ENCODE measurements around the gene FAM8A1.
"Not testable (repeated sequence)": the region's sequence is repeated elsewhere in the genome, so short reads cannot be mapped to it uniquely, and the experiment has no call there.

Gene FAM8A1, protein sequence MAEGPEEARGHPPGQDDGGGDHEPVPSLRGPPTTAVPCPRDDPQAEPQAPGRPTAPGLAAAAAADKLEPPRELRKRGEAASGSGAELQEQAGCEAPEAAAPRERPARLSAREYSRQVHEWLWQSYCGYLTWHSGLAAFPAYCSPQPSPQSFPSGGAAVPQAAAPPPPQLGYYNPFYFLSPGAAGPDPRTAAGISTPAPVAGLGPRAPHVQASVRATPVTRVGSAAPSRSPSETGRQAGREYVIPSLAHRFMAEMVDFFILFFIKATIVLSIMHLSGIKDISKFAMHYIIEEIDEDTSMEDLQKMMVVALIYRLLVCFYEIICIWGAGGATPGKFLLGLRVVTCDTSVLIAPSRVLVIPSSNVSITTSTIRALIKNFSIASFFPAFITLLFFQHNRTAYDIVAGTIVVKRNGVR

DNA sequence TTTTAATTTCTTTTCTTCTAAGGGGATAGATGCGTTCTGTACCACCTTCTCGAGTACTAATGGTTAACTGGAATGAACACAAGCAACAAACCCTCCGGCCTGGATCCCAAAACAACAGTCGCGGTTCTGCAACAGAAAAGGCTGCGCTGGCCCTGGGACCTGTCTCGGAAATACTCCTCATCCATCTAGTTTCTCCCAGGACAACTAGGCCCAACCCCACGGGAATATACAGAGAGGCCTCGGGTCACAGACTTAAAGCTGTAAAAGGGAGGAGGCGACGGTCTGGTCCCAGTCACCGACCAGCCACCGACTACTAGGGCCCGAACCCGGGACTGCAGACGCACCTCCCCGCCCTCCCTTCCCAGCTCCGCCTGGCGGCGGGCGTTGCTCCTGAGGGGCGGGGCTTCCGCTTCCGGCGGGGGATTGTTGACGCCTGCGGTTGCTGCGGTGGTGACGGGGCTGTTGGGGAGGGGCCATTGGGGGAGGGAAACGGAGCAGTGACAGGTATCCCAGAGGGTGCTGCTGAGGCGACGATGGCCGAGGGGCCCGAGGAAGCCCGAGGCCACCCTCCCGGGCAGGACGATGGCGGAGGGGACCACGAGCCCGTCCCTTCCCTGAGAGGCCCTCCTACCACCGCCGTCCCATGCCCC is at the start of gene FAM8A1:
TSS of gene FAM8A1 (plus strand) at position 426 of the 650 bp plus-strand sequence. CDS start at position 534, 108 bp downstream.
- peak; percentile 83 for DNase-seq

DNA sequence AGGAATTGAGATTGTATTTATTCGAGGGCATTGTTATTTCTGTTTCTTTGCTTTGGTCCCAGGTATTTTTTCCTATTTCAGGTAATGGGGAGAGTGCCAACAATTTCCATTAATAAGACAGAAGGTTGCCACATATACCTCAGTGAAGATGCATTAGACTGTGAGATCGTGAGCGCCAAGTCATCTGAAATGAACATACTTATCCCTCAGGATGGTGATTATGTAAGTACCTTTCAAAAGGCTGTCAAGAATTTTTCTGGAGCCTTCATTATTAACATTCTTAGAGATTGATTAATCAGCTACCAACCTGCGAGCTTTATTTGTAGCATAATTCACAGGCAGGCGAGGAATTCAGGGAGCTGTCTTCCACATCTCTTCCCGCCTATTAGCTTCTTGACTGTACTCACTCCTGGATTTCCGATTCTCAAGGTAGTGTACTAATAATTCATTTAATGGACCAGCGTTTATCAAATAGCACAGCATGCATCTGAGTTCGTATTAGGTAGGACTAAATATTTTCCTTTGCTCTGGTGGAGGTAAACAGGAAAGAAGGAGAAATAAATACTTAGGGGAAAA is 48.6 kb upstream of the FAM8A1 start:
- DNase-seq, result no peak

DNA sequence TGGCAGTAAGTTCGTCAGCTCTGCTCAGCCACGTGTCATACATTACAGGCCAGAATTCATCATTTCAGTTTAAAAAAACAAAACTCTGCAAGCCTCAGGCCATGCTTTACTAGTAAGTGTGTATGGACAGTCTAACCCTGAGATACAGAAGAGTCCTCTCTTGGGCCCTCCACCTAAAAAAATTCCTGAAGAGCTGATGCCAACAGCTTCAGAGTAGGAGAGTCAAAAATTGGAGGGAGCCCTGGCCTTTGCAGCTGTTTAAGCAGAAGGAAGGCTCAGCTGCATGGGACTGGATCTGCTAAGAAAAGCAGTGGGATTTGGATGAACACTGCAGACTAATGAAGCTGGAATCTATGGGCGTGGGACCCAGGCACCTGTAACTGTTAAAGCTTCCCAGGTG is 47.2 kb upstream of the FAM8A1 start:
- no peak for DNase-seq

DNA sequence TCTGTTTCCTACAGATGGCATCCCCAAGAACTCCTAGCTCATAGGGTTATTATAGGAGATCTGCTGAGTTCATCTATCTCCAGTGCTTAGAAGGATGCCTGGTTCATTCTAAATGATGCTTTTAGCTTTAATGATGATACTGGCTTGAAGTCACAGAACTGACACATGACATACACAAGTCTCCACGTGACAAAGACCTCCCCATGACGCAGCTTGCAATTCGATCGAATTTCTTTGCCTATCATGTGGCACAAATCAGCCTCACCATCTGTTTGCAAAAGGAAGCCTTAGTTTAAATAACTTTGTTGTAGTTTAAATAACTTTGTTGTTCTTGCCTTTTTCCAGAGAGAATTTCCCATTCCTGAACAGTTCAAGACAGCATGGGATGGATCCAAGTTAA is 44.1 kb upstream of the FAM8A1 start:
- no peak for DNase-seq

DNA sequence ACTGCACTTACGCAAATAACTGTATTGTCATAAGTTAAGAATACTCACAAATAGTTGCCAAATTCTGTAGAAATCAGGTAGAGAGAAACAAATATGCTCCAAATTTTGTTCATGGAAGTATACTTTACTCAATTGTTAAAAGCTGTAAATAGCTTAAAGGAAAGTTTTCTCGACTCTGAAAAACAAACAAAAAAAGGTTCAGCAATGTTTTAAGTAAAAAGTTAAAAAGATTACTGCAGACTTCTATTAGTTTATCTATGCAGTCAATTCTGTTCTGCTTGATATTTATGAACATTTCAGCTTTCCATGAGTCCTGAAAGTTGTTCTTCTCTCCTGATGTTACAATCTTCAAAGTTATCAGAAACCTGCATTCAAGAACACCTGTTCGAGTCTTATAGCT is 37.5 kb upstream of the FAM8A1 start:
- DNase-seq, result no peak

DNA sequence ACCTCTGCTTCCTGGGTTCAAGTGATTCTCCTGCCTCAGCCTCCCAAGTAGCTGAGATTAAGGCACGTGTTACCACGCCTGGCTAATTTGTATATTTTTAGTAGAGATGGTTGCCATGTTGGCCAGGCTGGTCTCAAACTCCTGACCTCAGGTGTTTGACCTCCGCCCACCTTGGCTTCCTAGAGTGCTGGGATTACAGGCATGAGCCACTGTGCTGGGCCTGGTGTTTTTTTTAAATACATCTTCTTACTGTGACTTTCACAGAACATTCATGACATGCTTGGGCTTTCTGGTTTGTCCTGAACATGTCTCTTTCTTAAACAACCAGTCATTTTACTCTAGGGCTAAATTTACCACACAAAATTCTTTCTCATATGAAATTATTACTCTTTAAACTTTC is 34.7 kb upstream of the FAM8A1 start:
- DNase-seq, result no peak

DNA sequence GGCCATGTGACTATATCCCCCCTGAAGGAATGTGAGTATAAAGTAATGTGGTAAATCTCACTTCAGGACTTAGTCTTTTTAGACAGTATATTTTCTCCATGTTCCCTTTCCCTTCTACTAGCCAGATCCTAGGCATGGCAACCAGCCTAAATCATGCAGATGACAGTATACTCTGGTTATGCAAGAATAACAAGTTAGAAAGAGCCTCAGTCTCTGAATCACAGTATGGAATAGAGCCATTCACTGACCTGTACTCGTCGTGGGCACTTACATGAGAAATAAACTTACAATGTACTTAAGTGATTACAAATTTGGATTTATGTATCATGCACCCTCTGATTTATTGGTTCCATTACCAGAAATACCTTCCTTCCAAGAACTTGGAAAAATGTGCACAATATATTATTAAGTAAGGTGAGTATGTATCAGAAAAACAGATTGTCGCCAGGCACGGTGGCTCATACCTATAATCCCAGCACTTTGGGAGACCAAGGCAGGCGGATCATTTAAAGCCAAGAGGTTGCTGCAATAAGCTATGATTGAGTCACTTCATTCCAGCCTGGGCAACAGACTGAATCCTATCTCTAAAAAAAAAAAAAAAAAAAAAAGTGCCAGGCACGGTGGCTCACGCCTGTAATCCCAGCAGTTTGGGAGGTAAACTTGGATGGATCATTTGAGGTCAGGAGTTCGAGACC is 25.1 kb upstream of the FAM8A1 start:
- no peak for DNase-seq

DNA sequence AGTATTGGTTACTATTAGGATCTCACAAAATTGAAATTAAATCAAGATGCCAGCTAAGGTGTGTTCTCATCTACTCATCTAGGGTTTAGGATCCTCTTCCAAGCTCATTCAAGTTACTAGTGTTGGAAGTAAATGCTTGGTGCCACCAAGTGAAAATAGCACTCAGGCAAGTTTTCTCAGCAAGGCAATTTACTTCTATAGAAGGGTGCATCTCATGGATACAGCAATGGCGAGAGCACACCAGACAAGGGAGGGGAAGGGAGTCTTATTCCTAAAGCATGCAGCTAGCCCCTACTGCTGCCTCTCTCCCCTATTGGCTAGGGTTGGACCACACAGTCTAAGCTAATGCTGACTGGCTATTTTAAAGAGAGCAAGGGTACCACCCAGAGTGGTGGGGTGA is 23.0 kb upstream of the FAM8A1 start:
- no peak for DNase-seq

DNA sequence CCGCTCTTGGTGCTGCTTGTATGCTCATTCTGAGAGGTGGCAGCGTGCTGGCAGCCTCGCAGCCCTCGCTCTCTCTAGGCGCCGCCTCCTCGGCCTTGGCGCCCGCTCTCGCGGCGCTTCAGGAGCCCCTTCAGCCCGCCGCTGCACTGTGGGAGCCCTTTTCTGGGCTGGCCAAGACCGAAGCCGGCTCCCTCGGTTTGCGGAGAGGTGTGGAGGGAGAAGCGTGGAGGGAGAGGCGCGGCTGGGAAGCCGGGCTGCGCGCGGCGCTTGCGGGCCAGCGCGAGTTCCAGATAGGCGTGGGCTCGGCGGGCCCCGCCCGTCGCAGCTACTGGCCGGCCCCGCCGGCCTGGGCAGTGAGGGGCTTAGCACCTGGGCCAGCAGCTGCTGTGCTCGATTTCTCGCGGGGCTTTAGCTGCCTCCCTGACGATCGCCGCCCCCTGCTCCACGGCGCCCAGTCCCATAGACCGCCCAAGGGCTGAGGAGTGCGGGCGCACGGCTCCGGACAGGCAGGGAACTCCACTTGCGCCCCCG is 19.5 kb upstream of the FAM8A1 start:
- DNase-seq, result no peak

DNA sequence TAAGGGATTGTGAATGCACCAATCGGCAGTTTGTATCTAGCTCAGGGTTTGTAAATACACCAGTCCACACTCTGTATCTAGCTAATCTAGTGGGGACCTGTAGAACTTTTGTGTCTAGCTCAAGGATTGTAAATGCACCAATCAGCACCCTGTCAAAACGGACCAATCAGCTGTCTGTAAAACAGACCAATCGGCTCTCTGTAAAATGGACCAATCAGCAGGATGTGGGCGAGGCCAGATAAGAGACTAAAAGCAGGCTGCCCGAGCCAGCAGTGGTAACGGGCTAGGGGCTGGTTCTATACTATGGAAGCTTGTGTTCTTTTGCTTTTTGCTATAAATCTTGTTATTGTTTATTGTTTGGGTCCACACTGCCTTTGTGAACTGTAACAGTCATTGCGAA is 18.8 kb upstream of the FAM8A1 start:
- DNase-seq, result not testable (repeated sequence)

DNA sequence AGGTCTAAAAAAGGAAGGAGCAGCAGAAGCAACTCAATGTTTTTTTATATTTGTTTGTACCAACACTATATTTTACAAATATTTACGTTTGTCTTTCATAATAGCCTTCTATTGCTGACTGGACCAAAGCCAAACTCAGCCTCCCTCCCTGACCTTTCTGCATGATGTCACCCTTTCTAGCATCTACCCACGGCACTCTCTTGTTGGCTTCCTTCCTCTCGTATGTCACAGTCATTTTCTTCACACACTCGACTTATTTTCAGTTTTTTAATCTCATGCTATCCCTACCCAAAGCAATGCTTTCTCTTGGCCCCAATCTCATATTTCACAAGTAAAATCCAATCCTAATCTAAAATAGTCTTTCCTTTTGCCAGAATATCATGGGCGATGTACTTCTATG is 16.3 kb upstream of the FAM8A1 start:
- DNase-seq, result no peak

DNA sequence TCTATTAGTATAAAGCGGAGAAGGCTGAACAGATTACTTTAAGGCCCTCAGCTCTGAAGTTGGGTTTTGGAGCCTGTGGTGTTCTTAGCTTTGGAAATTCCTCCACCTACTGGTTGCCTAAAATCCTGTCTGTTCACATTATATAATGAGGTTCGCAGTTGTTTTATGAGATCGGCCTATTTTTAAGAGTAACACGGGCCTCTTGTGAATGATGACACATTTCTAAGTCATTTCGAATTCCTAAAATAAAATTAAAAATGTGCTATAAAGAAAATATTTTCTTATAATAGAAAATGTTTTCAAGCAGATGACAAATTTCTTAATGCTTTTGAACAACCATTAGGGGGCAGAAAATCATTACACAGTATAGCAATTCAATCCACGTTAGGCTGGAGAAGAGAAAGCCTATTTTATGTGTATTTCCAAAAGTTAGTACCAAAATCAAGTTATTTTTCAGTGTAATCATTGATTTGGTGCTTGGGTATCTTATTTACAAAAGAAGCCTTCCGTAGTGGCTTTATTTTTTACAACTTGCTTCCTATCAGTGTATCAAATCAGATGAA is 15.8 kb upstream of the FAM8A1 start:
- peak; percentile 52 for DNase-seq

DNA sequence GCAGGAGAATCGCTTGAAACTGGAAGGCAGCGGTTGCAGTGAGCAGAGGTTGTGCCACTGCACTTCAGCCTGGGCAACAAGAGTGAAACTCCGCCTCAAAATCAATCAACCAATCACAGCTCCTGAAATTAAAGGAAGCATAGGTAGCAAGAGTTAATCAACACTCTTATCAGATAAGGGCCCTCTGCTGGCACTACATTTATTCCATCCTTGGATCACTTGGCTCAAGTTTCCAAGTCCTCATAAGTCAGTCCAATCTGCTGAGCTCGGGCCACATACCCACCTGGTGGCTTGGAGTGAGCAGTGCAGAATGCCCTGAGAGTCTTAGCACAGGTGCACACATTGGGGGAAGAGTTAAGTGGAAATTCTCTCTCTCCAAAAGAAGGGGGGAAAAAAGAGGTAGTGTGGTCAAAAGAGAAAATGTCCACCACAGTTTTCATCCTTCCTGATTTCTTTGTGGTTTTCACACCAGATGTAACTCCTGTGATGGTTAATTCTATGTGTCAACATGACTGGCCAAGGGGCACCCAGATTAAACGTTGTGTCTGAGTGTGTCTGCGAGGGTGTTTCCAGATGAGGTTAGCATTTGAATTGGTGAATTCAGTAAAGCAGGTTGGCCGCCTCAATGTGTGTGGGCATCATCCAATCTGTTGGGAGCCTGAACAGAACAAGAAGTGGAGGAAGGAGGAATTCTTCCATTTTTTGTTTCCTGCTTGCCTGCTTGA is 14.2 kb upstream of the FAM8A1 start:
- DNase-seq, result no peak

DNA sequence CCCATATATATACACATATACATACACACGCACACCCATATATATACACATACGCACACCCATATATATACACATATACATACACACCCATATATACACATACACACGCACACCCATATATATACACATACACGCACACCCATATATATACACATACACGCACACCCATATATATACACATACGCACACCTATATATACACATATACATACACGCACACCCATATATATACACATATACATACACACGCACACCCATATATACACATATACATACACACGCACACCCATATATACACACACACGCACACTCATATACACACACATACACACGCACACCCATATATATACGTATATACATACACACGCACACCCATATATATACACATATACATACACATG is 13.5 kb upstream of the FAM8A1 start:
- DNase-seq, result not testable (repeated sequence)

DNA sequence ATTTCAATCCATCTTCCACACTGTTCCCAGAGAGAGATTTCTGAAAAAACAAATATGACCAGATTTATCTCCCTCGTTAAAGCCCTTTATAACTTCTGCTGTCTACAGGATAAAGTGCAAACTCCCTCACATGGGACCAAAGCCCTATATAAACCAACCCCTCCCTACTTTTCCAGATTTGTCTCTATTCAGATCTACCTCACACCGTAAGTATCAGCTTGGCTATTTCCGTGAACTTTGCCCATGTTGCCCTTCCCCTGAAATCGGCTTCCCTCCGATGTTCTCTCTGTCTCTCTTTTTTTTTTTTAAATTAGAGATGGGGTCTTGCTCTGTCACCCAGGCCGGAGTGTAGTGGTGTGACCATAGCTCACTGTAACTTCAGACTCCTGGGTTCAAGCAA is 12.1 kb upstream of the FAM8A1 start:
- DNase-seq, result no peak

DNA sequence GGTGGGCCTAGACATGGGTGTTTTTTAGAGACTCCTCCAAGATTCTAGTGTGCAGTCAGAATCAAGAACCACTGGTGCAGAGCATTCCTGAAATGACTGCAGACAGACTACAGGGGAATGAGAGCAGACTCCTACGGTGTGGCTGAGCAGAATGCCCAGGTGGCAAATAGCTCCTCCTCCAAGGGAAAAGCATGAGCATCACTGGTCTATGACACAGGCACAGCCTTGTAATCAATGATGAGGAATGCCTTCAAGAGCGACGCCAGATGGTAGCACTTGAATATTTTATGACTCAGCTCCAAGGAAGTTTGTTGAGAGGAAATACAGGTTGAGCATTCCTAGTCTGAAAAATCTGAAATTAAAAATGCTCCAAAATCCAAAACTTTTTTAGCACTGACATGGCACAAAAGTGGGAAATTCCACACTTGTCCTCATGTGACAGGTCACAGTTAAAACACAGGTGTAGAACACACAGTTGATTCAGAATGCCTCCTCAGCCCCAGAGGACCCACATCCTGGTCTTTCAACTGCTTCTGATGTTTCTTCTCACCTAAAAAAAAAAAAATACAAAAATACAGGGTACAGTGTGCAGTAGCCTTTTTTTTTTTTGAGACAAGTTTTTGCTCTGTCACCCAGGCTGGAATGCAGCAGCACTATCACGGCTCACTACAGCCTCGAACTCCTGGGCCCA is 10.6 kb upstream of the FAM8A1 start:
- no peak for DNase-seq

DNA sequence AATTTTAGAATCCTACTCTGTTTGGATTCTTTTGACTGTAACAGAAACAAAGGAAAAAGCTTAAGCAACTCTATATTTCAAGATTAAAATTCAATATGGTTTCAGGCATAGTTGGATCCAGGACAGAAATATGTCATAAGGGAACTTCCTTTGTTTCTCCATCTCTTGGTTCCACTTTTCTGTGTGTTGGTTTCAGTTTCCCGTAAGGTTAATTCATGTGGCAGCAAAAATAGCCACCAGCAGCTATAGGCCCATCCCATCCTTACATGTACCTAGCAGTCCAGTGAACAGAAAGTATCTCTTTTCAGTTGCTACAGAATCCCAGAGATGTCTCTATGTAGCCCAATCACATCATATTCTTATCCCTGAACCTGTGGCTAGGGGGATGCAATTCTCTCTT is 8.8 kb upstream of the FAM8A1 start:
- no peak for DNase-seq

DNA sequence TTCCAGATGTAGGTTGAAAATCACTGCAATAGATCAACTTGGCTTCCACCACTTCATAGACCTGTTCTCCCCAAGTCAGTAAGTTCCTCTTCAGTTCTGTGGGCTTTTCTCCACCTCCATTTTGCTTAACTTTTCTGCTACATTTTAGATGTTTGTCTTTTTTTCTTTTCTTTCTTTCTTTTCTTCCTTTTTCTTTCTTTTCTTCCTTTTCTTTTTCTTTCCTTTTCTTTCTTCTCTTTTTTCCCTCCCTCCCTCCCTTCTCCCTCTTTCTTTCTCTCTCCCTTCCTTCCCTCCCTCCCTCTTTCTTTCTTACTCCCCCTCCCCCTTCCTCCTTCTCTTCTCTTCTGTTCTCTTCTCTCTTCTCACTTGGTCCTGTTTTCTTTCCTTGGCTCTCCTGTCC is 6.9 kb upstream of the FAM8A1 start:
- no peak for DNase-seq

DNA sequence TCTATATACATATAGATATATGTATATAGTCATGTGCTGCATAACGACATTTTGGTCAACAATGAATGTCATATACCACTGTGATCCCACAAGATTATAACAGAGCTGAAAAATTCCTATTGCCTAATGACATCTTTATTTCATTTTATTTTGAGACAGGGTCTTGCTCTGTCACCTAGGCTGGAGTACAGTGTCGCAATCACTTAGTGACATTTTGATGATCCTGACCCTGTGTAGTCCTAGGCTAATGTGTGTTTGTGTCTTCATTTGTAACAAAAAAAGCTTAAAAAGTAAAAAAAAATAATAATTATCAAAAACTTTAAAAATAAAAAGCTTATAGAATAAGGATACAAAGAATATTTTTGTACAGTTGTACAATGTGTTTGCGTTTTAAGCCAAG is 4.0 kb upstream of the FAM8A1 start:
- DNase-seq, result no peak

DNA sequence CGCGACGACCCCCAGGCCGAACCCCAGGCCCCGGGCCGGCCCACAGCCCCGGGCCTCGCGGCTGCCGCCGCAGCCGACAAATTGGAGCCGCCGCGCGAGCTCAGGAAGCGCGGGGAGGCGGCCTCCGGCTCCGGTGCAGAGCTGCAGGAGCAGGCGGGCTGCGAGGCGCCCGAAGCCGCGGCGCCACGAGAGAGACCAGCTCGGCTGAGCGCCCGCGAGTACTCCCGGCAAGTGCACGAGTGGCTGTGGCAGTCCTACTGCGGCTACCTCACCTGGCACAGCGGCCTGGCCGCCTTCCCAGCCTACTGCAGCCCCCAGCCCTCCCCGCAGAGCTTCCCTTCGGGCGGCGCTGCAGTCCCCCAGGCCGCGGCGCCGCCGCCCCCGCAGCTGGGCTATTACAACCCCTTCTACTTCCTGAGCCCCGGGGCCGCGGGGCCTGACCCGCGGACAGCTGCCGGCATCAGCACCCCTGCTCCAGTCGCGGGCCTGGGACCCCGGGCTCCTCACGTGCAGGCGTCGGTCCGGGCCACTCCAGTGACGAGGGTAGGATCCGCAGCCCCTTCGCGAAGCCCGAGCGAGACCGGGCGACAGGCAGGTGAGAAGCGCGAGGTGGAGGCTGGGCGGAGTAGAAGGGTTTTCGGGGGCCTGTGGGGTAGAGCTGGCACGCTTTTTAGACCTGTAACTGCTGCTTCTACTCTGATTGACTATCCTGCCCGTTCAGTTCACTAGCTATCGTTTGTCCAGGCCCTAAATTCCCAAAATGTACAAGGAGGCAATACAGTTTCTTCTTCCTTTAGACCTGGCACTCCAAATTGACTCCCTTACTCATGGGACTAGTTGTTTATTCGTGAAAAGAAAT is 654 bp downstream of the FAM8A1 start:
- DNase-seq, result no peak

DNA sequence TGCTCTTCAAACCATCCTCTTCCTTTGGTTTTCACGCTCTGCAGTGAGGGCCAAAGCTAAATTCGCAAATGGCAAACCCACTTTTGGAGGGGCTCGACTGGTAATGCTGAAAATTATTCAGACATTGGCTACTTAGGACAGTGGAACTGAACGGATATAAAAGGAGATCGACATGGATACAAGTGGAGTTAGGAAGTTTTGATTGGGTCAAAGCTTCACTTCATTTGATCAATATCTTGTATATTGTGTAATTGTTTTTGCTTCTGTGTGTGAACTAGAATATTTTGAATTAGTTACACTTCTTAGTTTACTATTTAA is 1.2 kb downstream of the FAM8A1 start:
- no peak for DNase-seq
